Measurements from ENCODE around the gene C4orf51.
"Not testable (repeated sequence)": the region's sequence is repeated elsewhere in the genome, so short reads cannot be mapped to it uniquely, and the experiment has no call there.

Gene C4orf51

DNA sequence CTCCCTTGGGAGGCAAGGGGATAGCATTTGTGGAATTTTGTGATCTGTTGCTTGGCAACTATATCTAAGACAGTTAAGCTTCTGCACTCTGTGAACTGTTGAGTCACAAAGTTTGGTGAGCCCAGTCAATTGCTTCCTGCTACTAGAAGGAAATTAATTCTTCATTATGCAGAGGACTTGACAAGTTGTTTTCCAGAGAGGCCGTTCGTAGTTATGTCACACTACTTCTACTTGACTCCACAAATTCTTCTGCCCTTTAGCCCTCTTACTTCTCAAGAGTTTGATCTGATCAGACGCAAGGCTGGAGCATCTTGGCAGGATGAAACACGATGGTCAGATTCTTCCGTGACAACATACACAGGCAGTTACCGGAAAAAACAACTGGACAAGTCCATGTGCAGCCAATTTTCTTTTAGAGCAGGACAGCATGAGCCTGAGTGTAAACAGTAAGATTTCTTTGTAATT, at the start of gene C4orf51:
C4orf51 (plus strand) TSS at position 156 of the 465 bp plus-strand sequence; CDS start at position 214, 58 bp downstream.
- DNase-seq (ENCODE audit: low spot score), result no peak

DNA sequence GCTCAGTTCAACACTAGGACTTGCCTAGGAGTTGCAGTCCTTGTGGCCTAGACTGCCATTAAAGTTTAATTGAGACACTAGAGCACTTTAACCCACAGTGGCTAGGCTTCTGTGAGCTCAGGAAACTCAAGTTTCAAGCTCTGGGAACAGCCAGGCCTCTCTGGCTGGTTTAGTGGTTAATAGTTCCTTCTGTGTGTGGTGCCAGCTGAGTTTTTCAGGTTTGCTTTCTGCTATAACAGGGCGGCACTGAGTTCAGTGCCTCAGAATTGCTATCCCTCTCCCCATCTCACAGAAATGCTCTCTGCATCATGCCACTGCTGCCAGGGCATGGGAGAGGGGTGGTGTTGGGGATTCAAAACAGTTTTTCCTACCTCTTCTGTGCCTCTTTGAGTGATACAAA, 44.8 kb upstream of the C4orf51 start:
- no peak for DNase-seq (ENCODE audit: low spot score)

- DNase-seq (ENCODE audit: low spot score), result no peak
Measured at GRCh38 chr4:145635630-145636029, 44.3 kb upstream of the C4orf51 start.

DNA sequence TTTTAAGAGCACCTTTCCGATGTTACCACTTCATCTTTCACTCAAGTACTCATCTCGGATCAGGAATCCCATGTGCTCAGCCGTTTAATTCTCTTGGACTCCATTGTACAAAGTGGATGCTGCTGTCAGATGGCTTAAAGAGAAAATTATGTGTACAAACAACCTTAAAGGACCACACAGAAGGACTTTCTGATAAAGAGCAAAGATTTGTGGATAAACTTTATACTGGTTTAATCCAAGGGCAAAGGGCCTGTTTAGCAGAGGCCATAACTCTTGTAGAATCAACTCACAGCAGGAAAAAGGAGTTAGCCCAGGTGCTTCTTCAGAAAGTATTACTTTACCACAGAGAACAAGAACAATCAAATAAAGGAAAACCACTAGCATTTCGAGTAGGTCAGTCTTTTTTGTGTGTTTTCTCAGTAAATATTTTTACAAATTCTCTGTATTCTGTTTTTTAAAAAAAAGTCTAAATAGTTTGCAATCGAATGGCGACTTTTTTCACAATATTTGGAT, 40.7 kb upstream of the C4orf51 start:
- DNase-seq (ENCODE audit: low spot score), result no peak

DNA sequence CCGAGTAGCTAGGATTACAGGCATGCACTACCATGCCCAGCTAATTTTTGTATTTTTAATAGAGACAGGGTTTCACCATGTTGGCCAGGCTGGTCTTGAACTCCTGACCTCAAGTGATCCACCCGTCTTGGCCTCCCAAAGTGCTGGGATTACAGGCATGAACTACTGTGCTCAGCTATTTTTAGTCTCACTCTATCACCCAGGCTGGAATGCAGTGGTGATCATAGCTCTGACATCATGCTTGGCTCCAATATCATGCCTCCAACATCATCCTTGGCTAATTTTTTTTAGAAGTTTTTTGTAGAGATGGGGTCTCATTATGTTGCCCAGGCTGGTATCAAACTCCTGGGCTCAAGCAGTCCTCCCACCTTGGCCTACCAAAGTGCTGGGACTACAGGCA, 39.7 kb upstream of the C4orf51 start:
- DNase-seq (ENCODE audit: low spot score), result not testable (repeated sequence)

GRCh38 chr4:145643295-145643694, 36.7 kb upstream of the C4orf51 start:
- DNase-seq (ENCODE audit: low spot score), result no peak

- DNase-seq (ENCODE audit: low spot score), result no peak
Measured at GRCh38 chr4:145644699-145645098, 35.2 kb upstream of the C4orf51 start.

- no peak for DNase-seq (ENCODE audit: low spot score)
Measured at GRCh38 chr4:145656156-145656555, 23.8 kb upstream of the C4orf51 start.

- DNase-seq (ENCODE audit: low spot score), result no peak
Measured at GRCh38 chr4:145660064-145660463, 19.9 kb upstream of the C4orf51 start.

DNA sequence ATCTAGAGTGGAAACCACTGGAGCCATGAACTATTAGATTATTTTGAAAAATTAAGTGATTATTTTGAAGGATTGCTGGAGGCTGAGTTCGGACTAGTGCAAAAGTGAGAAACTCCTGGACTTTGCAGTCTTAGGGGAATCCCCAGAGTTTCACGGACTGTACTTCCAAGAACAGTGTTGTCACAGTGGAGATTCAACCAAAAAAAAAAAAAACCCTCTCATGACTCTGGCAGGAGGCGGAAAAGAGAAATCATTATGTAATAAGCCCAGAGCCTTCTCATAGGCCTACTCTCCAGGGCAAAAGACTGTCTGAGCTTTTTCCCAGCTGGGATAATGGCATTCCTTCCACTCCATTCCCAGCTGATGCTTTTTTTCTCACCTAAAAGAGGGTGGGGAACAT, 16.8 kb upstream of the C4orf51 start:
- DNase-seq (ENCODE audit: low spot score), result no peak

- DNase-seq (ENCODE audit: low spot score), result no peak
Measured at GRCh38 chr4:145665773-145666172, 14.2 kb upstream of the C4orf51 start.

GRCh38 chr4:145670422-145670821, 9.5 kb upstream of the C4orf51 start:
- no peak for DNase-seq (ENCODE audit: low spot score)

DNA sequence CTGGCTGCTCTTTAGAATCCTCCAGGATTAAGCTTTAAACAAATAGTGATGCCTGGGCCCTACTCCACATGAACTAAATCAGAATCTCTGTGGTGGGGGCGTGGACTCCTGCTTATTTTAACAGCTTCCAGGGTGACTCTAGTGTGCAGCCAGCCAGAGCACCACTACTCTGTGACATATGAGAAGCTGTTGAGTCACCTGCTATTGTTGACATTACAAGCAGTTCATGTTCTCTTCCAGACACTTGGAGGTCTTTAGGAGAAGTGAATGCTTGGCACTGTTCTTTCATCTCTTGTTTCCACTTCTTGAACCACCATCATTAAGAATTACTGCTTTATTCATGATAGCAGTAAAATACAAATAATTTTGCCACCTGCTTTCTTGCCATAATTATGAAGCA, 426 bp upstream of the C4orf51 start:
- no peak for DNase-seq (ENCODE audit: low spot score)

DNA sequence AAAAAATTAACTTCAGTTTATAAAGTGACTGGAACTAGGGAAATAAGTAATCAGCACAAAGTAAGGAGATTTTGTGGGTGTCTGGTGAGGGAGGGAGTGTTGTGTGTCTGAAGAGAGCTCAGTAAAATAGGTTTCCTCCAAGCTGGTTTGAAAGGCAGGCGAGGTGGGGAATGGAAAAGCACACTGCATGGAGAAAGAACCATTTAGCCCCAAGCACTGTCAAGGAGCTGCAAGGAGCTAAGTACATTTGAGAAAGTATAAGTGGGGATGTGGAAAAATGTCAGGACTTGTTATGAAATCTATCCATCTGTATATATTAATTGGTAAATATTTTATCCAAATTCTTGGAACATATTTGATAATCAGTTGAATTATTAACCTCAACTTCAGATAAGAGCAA, 956 bp downstream of the C4orf51 start:
- DNase-seq (ENCODE audit: low spot score), result no peak

- no peak for DNase-seq (ENCODE audit: low spot score)
Measured at GRCh38 chr4:145681518-145681917, 1.6 kb downstream of the C4orf51 start.

- no peak for DNase-seq (ENCODE audit: low spot score)
Measured at GRCh38 chr4:145681956-145682355, 2.0 kb downstream of the C4orf51 start.

GRCh38 chr4:145686991-145687390, 7.0 kb downstream of the C4orf51 start:
- DNase-seq (ENCODE audit: low spot score), result no peak

- DNase-seq (ENCODE audit: low spot score), result no peak
Measured at GRCh38 chr4:145690610-145691009, 10.7 kb downstream of the C4orf51 start.

- DNase-seq (ENCODE audit: low spot score), result not testable (repeated sequence)
Measured at GRCh38 chr4:145691416-145691815, 11.5 kb downstream of the C4orf51 start.

DNA sequence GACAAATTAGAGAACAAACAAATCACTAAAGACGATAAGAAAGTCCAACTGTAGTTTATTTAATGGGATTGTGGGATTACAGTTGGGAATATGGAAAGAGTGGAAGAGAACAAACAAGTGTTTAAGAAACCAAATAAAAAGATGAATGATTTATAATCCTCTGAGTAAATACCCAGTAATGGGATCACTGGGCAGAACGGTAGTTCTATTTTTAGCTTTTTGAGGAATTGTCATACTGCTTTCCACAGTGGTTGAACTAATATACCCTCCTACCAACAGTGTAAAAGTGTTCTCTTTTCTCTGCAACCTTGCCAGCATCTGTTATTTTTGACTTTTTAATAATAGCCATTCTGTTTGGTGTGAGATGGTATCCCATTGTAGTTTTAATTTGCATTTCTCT, 15.0 kb downstream of the C4orf51 start:
- no peak for DNase-seq (ENCODE audit: low spot score)

GRCh38 chr4:145697332-145697731, 17.4 kb downstream of the C4orf51 start:
- no peak for DNase-seq (ENCODE audit: low spot score)

- no peak for DNase-seq (ENCODE audit: low spot score)
Measured at GRCh38 chr4:145698507-145698906, 18.6 kb downstream of the C4orf51 start.

DNA sequence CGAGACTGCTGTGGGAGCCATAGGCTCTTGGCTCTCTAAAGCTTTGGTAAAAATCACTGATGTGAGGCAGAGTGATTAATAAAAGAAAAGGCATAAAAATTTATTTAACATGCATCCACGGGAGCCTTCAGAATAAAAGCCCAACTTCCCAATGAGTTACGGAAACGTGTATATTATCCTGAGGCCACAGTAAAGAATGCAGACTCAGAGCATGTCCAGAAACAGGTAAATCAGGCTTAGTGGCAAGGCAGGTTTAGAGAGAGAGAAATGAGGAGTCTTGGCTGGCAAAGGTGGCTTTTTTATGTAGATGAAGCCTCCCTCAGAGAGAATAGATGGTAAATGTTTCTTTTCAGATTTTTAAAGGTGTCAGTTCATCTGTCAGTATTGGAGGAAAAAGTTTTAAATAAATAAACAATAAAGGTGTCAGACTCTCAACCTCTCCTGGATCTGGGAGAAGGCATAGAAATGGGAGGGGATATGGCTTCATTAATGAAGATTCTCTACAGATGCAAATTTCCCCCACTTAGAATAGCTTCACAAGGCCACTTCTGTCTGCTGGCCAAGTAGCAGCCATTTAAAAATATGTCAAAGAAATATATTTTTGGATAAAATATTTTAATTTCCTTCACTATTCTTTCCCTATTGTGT, 24.0 kb downstream of the C4orf51 start:
- DNase-seq (ENCODE audit: low spot score), result no peak

DNA sequence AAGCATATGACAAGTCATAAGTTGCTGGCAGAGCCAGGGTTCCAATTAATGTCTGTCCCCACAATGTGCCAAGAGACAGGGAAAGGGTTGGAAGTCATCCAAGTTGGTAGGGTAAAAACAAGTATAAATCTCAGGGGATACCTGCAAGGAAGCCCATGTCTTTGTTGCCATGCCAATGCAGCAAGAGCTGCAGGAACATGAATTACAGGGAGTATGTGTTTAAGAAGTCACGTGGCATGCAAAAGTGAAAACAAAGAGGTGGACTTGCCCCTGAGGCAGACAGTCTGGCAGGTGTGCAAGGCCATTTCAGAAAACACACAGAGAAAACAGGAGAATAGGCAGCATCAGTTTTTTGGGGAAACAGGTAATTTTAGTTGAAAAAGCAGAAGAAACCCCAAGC, 29.4 kb downstream of the C4orf51 start:
- no peak for DNase-seq (ENCODE audit: low spot score)

All from ecto neural progenitor cell (in vitro differentiated cells).